Glomerular visceral epithelial cell (primary cell): ENCODE results near the gene DMXL2.

Experiments used
- DNase-seq: peaks from one replicate; pipeline ENCODE4 v3.0.0-alpha.2; 2016; ENCODE audit errors: extremely low spot score

DMXL2 gene

DNA sequence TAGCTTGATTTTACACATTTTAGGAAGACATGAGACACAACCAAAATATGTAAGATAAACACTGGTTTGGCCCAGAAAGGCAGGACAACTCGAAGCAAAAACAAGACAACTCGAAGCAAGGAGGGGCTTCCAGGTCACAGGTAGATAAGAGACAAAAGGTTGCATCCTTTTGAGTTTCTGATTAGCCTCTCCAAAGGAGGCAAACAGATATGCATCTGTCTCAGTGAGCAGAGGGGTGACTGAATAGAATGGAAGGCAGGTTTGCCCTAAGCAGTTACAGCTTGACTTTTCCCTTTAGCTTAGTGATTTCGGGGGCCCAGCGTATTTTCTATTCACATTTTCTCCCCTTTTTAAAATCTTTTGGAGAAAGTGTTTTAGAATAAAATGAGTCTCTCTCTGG lies 206.4 kb downstream of the DMXL2 start:
- DNase-seq = no peak

DNA sequence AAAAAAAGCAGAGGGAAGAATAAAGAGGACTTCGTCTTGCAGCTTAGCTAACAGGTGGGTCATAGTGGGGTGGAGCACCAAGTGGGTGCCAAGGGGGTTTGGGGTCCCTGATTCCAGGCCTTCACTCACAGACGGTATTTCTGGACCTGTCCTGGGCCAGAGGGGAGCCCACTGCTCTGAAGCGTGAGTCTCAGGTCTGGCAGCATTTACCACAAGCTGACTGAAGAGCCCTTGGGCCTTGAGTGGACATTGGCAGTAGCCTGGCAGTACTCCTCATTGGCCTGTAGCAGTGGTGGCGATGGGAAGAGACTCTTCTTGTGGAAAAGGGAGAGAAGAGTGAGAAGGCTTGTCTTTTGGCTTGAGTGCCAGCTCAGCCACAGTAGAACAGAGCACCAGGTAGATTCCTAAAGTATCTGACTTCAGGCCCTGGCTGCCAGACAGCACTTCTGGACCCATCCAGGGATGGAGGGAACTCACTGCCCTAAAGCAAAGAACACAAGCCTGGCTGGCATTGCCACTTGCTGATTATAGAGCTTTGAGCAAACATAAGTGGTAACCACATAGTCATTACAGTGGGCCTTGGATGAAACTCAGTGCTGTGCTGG lies 208.2 kb downstream of the DMXL2 start:
- no peak for DNase-seq

DNA sequence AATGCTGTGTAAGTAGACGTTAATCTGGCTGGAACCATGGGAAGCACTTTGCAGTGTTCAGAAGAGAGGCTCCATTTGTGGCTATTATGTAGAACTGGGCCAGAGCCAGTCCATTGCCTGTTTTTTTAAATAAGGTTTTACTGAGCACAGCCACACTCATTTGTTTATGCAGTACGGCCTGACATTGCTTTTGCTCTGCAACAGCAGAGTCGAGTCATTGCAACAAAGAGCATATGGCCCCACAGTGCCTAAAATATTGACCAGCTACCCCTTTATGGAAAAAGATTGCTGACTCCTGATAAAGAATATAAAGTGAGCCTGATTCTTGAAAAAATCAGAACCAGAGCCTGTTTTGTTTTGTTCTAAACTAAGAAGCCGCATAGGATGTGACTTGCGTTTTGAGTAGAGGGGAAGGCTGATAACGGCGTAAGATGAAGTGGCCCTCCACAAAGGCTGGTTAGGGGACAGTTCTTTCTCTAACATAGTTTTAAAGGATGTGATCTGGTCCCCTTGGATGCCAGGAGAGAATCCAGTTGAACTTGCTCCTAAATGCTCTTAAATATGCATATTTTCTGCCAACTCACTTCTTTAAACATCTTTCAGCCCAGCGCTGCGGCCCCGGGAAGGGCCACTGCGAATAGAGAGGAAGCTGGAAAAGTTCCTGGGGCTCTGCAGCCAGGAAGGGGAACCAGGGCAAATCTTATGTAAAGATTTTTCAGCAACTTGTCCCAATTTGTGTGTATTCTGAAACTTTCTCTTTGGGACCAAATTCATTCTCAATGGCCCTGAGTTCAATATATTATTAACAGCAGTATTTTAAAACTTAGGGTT lies 216.7 kb downstream of the DMXL2 start:
- no peak for DNase-seq

DNA sequence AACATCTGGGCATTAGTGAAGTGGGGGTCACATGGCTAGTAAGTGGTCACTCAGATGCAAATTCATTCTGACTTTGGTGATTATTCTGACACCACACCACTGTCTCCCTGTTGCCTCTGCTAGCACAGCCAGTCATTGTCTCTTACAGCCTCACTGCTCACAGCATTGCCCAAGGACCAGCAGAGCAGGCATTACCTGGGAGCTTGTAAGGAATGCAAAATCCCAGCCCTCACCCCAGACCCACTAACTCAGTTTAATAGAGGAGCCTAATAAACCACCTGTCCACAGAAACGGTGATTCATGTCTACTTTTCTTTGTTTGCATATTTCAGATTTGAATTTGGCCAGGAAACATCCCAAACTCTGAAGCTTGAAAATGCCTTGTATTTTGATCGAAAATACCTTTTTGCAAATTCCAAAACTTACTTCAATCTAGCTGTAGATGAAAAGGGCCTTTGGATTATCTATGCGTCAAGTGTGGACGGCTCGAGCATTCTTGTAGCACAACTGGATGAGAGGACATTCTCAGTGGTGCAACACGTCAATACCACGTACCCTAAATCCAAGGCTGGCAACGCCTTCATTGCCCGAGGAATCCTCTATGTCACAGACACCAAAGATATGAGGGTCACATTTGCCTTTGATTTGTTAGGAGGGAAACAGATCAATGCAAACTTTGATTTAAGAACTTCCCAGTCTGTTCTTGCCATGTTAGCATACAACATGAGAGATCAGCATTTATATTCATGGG lies 218.4 kb downstream of the DMXL2 start:
- no peak for DNase-seq

DNA sequence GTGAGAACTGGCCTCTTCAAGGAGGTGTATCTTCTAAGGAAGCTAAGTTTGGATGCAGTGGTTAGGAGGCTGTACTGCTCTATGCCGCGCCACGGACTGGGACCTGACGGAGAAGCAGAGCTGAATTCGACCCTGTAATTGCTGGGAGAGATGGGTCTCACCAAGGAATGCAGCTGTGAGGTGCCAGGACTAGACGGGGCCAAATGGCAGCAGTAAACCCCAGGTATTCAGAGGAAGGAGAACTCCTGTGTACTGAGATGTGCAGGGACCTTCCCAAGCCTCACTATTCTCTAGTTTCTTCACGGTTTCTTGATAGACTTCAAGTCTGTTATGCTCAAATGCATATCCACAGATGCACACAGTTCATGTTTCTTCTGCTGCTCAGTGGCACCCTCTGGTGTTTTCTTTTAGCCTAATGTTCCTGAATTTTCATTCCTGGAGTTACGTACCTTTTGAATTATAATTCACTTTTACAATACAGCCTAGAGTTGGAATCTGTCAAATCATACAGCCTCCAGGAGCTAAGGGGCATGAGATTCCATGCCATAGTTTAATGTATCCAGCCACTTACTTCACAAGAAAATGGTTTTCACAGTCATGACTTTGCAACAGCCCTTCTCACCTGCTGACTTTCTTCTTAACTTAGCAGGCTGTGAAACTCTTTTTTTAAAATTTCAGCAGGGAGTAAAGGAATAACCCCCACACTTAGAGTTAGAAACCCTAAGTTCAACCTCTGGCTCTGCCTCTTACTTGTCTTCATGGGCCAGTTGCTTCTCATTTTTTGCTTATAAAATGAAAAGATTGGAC lies 219.3 kb downstream of the DMXL2 start:
- DNase-seq = peak; percentile 20

DNA sequence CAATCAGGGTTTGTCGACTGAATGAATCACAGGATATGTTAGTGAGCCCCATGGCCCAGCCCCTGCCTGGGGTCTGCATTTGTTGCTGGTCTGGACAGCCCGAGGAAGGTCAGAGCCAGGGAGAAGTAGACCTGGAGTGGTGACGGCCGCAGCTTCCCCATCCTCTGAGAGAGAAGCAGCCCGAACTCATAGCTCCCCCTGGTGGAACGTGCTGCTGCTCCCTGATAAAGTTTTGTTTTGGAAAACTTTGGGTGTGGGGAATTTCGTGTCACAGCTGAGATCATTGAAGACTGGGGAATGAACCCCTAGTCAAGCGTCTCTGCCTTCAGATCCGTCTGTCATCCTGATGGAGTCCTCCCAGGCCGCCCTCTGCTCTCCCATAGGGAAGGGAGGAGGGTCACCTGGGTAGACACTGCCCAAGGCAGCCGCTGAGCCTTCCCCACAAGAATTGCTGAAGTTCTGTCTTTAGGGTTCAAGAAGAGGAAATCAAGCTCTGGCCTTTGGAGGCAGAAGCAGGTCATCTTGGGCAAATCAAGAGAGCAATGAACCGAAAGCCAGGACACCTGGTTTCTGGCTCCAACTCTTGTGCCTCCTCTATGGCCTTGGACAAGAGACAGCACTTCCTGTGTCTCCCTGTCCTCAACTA lies 220.6 kb downstream of the DMXL2 start:
- DNase-seq = peak; percentile 6

DNA sequence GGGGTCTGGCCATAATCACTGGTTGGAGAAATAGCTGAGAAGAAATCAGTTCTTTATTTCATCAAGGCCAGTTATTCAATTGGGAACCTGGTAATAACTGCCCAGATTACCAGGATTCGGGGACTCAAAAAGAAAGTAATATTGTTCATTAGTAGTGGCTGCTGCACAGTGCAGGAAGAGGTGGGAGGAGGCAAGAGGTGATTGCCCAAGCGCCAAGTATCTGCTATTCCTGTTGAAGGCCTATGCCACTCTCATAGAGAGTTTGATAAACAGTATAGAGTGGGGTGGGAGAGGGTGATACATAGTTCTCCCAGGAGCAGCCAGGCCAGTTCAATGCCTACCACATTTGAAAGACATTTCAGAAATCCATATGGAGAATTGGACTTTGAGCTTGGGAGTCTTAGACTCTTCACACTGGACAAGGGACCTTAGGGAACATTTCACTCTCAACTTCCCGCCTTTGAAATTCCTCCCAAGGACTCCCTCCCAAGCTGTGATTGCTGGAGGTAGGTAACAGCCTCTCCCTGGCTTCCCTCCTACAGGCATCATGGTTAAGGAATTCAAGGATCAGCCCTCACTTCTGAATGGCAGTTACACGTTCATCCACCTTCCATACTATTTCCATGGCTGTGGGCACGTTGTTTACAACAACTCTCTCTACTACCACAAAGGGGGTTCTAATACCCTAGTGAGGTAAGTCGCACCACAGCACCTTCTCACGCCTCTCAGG lies 221.4 kb downstream of the DMXL2 start:
- no peak for DNase-seq

DNA sequence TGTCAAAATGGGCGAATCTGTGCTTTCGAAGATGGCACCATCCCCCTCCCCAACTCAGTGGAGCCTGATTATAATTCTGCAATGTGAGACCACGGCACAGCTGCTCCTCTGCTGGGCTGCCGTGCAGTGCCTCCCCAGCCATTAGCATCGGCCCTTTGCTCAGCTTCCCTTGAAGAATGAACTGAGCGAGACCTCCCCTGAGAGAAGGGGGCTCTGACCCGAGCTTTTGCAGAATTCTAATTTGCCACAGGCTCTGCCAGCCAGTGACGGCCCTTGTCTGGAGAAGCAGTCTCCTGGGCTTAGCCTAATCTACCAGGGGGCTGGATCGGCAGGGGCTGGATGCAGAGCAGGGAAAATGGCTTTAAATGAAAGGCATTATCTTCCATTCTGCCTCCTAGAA lies 223.9 kb downstream of the DMXL2 start:
- no peak for DNase-seq
